Measurements from ENCODE around the gene RPS6KA5.
"Not testable (repeated sequence)": the region's sequence is repeated elsewhere in the genome, so short reads cannot be mapped to it uniquely, and the experiment has no call there.

The RPS6KA5 gene

GRCh38 chr14:91100102-91100501 is 39.7 kb upstream of the RPS6KA5 start:
- no peak overlapping the region for H3K4me3 ChIP-seq (ENCODE audit: low read length)
- H3K4me1 ChIP-seq (ENCODE audit: control insufficient read depth, low read length) = no peaks in the 10 kb centered on the region
- no peak overlapping the region for H3K27ac ChIP-seq (ENCODE audit: low read depth, low read length)
- H3K27me3 ChIP-seq (ENCODE audit: control insufficient read depth, low read length) = peaks cover 10% of the 10 kb centered on the region
- no peaks in the 10 kb centered on the region for H3K36me3 ChIP-seq (ENCODE audit: control insufficient read depth, low read length)
- H3K79me2 ChIP-seq (ENCODE audit: control insufficient read depth, low read length) = no peaks in the 10 kb centered on the region
- H3K9me2 ChIP-seq (replicated peaks; ENCODE audit: control insufficient read depth, low read length) = no peaks in the 10 kb centered on the region
- H4K20me1 ChIP-seq (ENCODE audit: control insufficient read depth, insufficient read depth, low read depth, low read length) = no peaks in the 10 kb centered on the region
- no peaks in the 10 kb centered on the region for H3F3A ChIP-seq (ENCODE audit: control insufficient read depth, insufficient read depth)
- TF ChIP-seq EZH2phosphoT487 (IDR thresholded peaks at IDR 0.05; ENCODE audit: borderline replicate concordance, low read length) = no peak
- no peak for TF ChIP-seq CTCF (IDR thresholded peaks at IDR 0.05; ENCODE audit: low read depth, low read length, poor library complexity, severe bottlenecking)
- H3K4me2 ChIP-seq (ENCODE audit: low read length) = no peak overlapping the region
- H3K9me3 ChIP-seq (ENCODE audit: control insufficient read depth, insufficient read depth, low read length) = no peaks in the 10 kb centered on the region

DNA sequence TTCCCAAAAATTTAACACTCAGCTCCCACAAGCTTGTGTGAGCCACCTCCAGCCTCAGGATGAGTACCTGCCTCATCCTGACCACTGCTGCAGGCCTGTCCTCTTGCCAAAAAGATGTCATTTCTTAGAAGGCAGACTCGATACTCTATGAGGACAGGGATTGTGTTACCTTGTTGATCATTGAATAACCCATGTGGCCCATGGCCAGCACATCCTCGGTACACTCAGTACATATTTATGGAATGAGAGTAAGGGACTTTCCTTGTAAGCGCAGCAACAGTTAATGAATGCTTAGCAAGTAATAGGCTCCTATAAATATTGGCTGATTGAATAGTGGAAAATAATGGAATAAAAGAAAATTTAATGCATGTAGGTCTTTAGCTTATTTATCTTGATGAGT is 38.1 kb upstream of the RPS6KA5 start:
- TF ChIP-seq EZH2phosphoT487 (IDR thresholded peaks at IDR 0.05; ENCODE audit: borderline replicate concordance, low read length) (no peak), CTCF (IDR thresholded peaks at IDR 0.05; ENCODE audit: low read depth, low read length, poor library complexity, severe bottlenecking) (no peak)
- peaks cover 10% of the 10 kb centered on the region for H3K27me3 ChIP-seq (ENCODE audit: control insufficient read depth, low read length)
- no peaks in the 10 kb centered on the region for H3K36me3 ChIP-seq (ENCODE audit: control insufficient read depth, low read length)
- H3F3A ChIP-seq (ENCODE audit: control insufficient read depth, insufficient read depth) = no peaks in the 10 kb centered on the region
- no peaks in the 10 kb centered on the region for H4K20me1 ChIP-seq (ENCODE audit: control insufficient read depth, insufficient read depth, low read depth, low read length)
- H3K27ac ChIP-seq (ENCODE audit: low read depth, low read length) = no peak overlapping the region
- H3K4me1 ChIP-seq (ENCODE audit: control insufficient read depth, low read length) = no peaks in the 10 kb centered on the region
- no peaks in the 10 kb centered on the region for H3K9me2 ChIP-seq (replicated peaks; ENCODE audit: control insufficient read depth, low read length)
- no peak overlapping the region for H3K4me2 ChIP-seq (ENCODE audit: low read length)
- H3K4me3 ChIP-seq (ENCODE audit: low read length) = no peak overlapping the region
- H3K9me3 ChIP-seq (ENCODE audit: control insufficient read depth, insufficient read depth, low read length) = no peaks in the 10 kb centered on the region
- no peaks in the 10 kb centered on the region for H3K79me2 ChIP-seq (ENCODE audit: control insufficient read depth, low read length)

GRCh38 chr14:91097657-91098056 is 37.2 kb upstream of the RPS6KA5 start:
- not testable (repeated sequence) for H3K9me3 ChIP-seq (ENCODE audit: control insufficient read depth, insufficient read depth, low read length); H3K4me3 ChIP-seq (ENCODE audit: low read length); H3F3A ChIP-seq (ENCODE audit: control insufficient read depth, insufficient read depth); H3K79me2 ChIP-seq (ENCODE audit: control insufficient read depth, low read length); H3K4me2 ChIP-seq (ENCODE audit: low read length); H3K27me3 ChIP-seq (ENCODE audit: control insufficient read depth, low read length); H3K4me1 ChIP-seq (ENCODE audit: control insufficient read depth, low read length); H3K27ac ChIP-seq (ENCODE audit: low read depth, low read length); H3K9me2 ChIP-seq (replicated peaks; ENCODE audit: control insufficient read depth, low read length); H3K36me3 ChIP-seq (ENCODE audit: control insufficient read depth, low read length); H4K20me1 ChIP-seq (ENCODE audit: control insufficient read depth, insufficient read depth, low read depth, low read length)

- Histone ChIP-seq H3K4me2 (ENCODE audit: low read length) (no peak overlapping the region), H4K20me1 (ENCODE audit: control insufficient read depth, insufficient read depth, low read depth, low read length) (no peaks in the 10 kb centered on the region), H3K4me3 (ENCODE audit: low read length) (no peak overlapping the region), H3K4me1 (ENCODE audit: control insufficient read depth, low read length) (no peaks in the 10 kb centered on the region), H3K36me3 (ENCODE audit: control insufficient read depth, low read length) (no peaks in the 10 kb centered on the region), H3K27ac (ENCODE audit: low read depth, low read length) (no peak overlapping the region), H3K9me2 (replicated peaks; ENCODE audit: control insufficient read depth, low read length) (no peaks in the 10 kb centered on the region), H3K9me3 (ENCODE audit: control insufficient read depth, insufficient read depth, low read length) (no peaks in the 10 kb centered on the region), H3K79me2 (ENCODE audit: control insufficient read depth, low read length) (no peaks in the 10 kb centered on the region), H3F3A (ENCODE audit: control insufficient read depth, insufficient read depth) (no peaks in the 10 kb centered on the region), H3K27me3 (ENCODE audit: control insufficient read depth, low read length) (peaks cover 10% of the 10 kb centered on the region)
- TF ChIP-seq CTCF (IDR thresholded peaks at IDR 0.05; ENCODE audit: low read depth, low read length, poor library complexity, severe bottlenecking) (no peak), EZH2phosphoT487 (IDR thresholded peaks at IDR 0.05; ENCODE audit: borderline replicate concordance, low read length) (no peak)
These were observed 34.7 kb upstream of the RPS6KA5 start for GRCh38 chr14:91095178-91095577.

Measured in DOHH2 (cell line).